ENCODE measurements around the gene LRRN3. TPM values are rescaled to one million over a fixed set of nuclear protein-coding genes. Genes with fewer than 3 reads are reported as not detected.

The LRRN3 gene
- total RNA-seq, 1 experiment from 2014 or later, result not detected

DNA sequence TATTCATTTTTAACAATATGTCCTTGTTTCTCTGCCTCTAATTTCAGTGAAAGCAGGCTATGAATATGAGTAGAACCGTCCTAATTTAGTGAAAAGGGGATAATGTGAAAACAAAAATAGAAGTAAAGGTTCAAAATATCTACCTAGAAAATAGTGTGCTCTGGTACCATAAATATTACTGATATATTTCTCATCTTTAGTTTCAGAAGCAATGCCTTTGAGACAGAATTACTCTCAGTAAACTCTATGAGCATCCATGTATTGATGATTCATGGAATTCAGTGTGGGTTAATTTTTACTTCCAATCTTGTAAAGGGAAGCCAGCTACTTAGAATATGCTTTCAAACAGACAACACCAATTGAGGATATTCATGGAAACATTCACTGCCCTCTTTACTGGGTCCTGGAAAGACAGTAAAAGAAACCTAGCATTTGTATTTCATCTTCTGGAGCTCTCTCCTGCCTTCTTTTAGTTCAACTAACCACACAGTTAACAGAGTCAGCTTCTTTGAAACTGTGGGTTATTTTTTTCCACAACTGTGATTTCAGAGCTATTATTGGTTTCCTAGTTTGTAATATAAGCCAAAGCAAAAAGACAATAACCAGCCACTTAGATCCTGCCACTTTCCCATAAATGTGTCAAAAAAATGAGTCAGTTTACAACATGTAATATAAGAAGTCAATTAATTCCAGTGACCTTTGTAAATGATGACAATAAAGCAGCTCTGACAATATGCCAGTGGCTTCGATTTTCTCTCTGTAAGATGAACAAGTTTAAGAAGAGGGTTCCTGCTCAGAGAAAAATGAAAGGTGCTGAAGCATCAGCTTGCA, 1.7 kb downstream of the LRRN3 start:
- Histone ChIP-seq H3K79me2 (ENCODE audit: low read length) (no peaks in the 10 kb centered on the region), H3K4me2 (ENCODE audit: low read length) (peak overlapping the region; percentile 31), H3K36me3 (ENCODE audit: low read depth, low read length) (no peaks in the 10 kb centered on the region), H3K9me3 (ENCODE audit: low read length) (no peaks in the 10 kb centered on the region), H3K27ac (ENCODE audit: low read length) (peak overlapping the region; percentile 26; the same call in 1 of the 2 replicates), H2AFZ (ENCODE audit: low read length) (no peak overlapping the region), H3K27me3 (ENCODE audit: low read length) (no peaks in the 10 kb centered on the region), H4K20me1 (ENCODE audit: low read length) (no peaks in the 10 kb centered on the region), H3K9ac (ENCODE audit: low read length) (no peak overlapping the region), H3F3A (ENCODE audit: low read length, unreplicated experiment) (no peaks in the 10 kb centered on the region), H3K4me3 (ENCODE audit: low read length) (no peak overlapping the region), H3K4me1 (ENCODE audit: insufficient read depth, low read length) (peaks cover 24% of the 10 kb centered on the region), H3K9me2 (replicated peaks; ENCODE audit: low read length) (no peaks in the 10 kb centered on the region)
- no peak for TF ChIP-seq EZH2 (IDR thresholded peaks at IDR 0.05; ENCODE audit: low read length, unreplicated experiment)
- TF ChIP-seq, protein P1, sequence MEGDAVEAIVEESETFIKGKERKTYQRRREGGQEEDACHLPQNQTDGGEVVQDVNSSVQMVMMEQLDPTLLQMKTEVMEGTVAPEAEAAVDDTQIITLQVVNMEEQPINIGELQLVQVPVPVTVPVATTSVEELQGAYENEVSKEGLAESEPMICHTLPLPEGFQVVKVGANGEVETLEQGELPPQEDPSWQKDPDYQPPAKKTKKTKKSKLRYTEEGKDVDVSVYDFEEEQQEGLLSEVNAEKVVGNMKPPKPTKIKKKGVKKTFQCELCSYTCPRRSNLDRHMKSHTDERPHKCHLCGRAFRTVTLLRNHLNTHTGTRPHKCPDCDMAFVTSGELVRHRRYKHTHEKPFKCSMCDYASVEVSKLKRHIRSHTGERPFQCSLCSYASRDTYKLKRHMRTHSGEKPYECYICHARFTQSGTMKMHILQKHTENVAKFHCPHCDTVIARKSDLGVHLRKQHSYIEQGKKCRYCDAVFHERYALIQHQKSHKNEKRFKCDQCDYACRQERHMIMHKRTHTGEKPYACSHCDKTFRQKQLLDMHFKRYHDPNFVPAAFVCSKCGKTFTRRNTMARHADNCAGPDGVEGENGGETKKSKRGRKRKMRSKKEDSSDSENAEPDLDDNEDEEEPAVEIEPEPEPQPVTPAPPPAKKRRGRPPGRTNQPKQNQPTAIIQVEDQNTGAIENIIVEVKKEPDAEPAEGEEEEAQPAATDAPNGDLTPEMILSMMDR (conservative IDR thresholded peaks at IDR 0.05; ENCODE audit: low read depth, low read length), result no peak
- no peak for TF ChIP-seq EZH2phosphoT487 (IDR thresholded peaks at IDR 0.05; ENCODE audit: borderline replicate concordance, low read length)
- peak; percentile 32 for DNase-seq
- ChIA-PET CTCF (interaction anchor here (0.7 kb wide), 1 partner anchor 168 kb away, joined by 4 read pairs; no protein-coding TSS in a partner anchor), POLR2A (ENCODE audit: unreplicated experiment) (no interaction called here)
- intact Hi-C loops (cut with micrococcal nuclease), result loop anchor here (5.0 to 10.0 kb wide), 5 partner anchors 225 to 1088 kb away; partner anchors contain the start of gene IMMP2L
- BruUV-seq (replicated peaks), result TSS peak; percentile 25
- ATAC-seq, result peak; percentile 79

DNA sequence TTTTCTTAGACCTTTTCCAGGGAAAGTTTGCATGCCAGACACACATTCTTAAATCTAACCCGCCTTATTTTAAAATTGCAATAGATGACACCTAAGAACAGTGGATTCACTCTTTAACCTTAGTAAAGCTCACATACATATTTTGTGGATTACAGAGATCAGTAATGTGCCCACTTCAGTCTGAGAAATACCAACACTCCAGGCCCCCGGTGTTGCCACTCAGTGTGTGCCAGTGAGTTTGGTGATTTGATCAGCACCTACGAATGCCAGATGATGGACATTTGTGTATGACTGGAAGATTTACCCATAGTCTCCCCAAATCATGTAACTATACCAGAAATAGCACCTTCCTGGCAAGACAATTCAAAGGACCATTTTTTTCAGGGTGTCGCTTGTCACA, 2.6 kb downstream of the LRRN3 start:
- H3K36me3 ChIP-seq (ENCODE audit: low read depth, low read length), result no peaks in the 10 kb centered on the region
- H3K27ac ChIP-seq (ENCODE audit: low read length), result no peak overlapping the region
- DNase-seq (no peak), ATAC-seq (no peak)
- no peaks in the 10 kb centered on the region for H3K9me3 ChIP-seq (ENCODE audit: low read length)
- H4K20me1 ChIP-seq (ENCODE audit: low read length), result no peaks in the 10 kb centered on the region
- H3F3A ChIP-seq (ENCODE audit: low read length, unreplicated experiment), result no peaks in the 10 kb centered on the region
- no peak overlapping the region for H3K4me3 ChIP-seq (ENCODE audit: low read length)
- intact Hi-C loops (cut with micrococcal nuclease), result loop anchor here (5.0 to 10.0 kb wide), 5 partner anchors 224 to 1089 kb away; partner anchors contain the start of gene IMMP2L
- H2AFZ ChIP-seq (ENCODE audit: low read length), result no peak overlapping the region
- 0 out of 2 replicates have a peak overlapping the region, but pooled peaks have one; percentile 31 for H3K4me2 ChIP-seq (ENCODE audit: low read length)
- ChIA-PET CTCF (no interaction called here), POLR2A (ENCODE audit: unreplicated experiment) (no interaction called here)
- no peaks in the 10 kb centered on the region for H3K79me2 ChIP-seq (ENCODE audit: low read length)
- no peaks in the 10 kb centered on the region for H3K9me2 ChIP-seq (replicated peaks; ENCODE audit: low read length)
- no peak for TF ChIP-seq EZH2phosphoT487 (IDR thresholded peaks at IDR 0.05; ENCODE audit: borderline replicate concordance, low read length)
- TF ChIP-seq, protein P1 (conservative IDR thresholded peaks at IDR 0.05; ENCODE audit: low read depth, low read length), result no peak
- no peak for TF ChIP-seq EZH2 (IDR thresholded peaks at IDR 0.05; ENCODE audit: low read length, unreplicated experiment)
- H3K27me3 ChIP-seq (ENCODE audit: low read length), result no peaks in the 10 kb centered on the region
- BruUV-seq (replicated peaks), result no TSS peak
- no peak overlapping the region for H3K9ac ChIP-seq (ENCODE audit: low read length)
- H3K4me1 ChIP-seq (ENCODE audit: insufficient read depth, low read length), result peaks cover 30% of the 10 kb centered on the region

DNA sequence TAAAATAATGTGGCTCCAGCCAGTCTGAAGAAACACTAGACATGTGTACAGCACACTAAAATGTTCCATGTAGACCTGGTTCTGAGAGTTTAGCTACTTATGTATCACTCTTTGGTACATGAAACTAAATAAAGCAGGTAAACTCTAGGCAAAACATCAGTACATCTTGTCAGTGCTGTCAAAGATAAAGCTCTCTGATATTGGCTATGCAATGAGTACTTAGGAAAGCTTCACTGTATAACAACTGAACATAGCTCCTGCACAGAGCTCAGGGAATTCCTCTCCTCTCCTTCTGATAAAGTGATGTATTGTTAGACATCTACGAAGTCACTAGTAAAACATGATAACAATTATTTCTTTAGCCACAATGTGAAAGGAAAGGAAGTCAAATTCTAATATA, 3.5 kb downstream of the LRRN3 start:
- TF ChIP-seq EZH2phosphoT487 (IDR thresholded peaks at IDR 0.05; ENCODE audit: borderline replicate concordance, low read length) (no peak), EZH2 (IDR thresholded peaks at IDR 0.05; ENCODE audit: low read length, unreplicated experiment) (no peak)
- TF ChIP-seq, protein P1 (conservative IDR thresholded peaks at IDR 0.05; ENCODE audit: low read depth, low read length), result no peak
- DNase-seq (no peak), ATAC-seq (no peak)
- intact Hi-C loops (cut with micrococcal nuclease), result loop anchor here (5.0 to 10.0 kb wide), 5 partner anchors 223 to 1090 kb away; partner anchors contain the start of gene IMMP2L
- Histone ChIP-seq H3F3A (ENCODE audit: low read length, unreplicated experiment) (no peaks in the 10 kb centered on the region), H3K4me2 (ENCODE audit: low read length) (no peak overlapping the region), H3K4me3 (ENCODE audit: low read length) (no peak overlapping the region), H4K20me1 (ENCODE audit: low read length) (no peaks in the 10 kb centered on the region), H3K4me1 (ENCODE audit: insufficient read depth, low read length) (peaks cover 40% of the 10 kb centered on the region), H3K79me2 (ENCODE audit: low read length) (no peaks in the 10 kb centered on the region), H3K36me3 (ENCODE audit: low read depth, low read length) (no peaks in the 10 kb centered on the region), H3K9me3 (ENCODE audit: low read length) (no peaks in the 10 kb centered on the region), H3K9me2 (replicated peaks; ENCODE audit: low read length) (no peaks in the 10 kb centered on the region), H2AFZ (ENCODE audit: low read length) (no peak overlapping the region), H3K27me3 (ENCODE audit: low read length) (no peaks in the 10 kb centered on the region), H3K9ac (ENCODE audit: low read length) (no peak overlapping the region), H3K27ac (ENCODE audit: low read length) (no peak overlapping the region)
- no TSS peak for BruUV-seq (replicated peaks)
- POLR2A ChIA-PET (ENCODE audit: unreplicated experiment), result no interaction called here
- CTCF ChIA-PET, result interaction anchor here (0.5 kb wide), 1 partner anchor 404 kb away, joined by 5 read pairs; no protein-coding TSS in a partner anchor

All from PC-3 (cell line).